HG03378 (cell line): Measurements from ENCODE around the gene TSHZ2.

ENCODE experiments used
- ATAC-seq: cut with Tn5 transposase; IDR thresholded peaks from one replicate; pipeline ENCODE4 v1.9.1; 2021; ENCODE audit warnings: mild to moderate bottlenecking, moderate library complexity; ENCODE audit not compliant: unreplicated experiment

Gene TSHZ2

DNA sequence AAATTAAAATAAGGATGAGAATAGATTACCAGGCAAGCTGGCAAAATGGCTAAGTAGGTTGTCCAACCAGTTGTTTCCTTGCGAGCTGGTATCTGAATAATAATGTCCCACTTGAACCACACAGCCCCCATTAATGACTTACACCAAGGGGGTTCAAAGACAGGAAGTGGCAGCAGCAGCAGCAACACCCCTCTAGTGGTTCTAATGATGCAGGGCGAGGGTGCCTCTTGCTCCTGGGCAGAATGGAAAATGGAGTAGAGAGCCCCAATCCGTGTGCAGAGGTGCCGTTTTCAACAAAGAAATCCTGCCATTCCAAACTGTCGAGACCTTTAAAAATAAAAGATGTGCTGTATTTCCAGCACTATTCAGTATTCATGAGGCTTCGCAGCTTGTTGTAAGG, 218.1 kb downstream of the TSHZ2 start:
- no peak for ATAC-seq

- no peak for ATAC-seq
These were observed 219.8 kb downstream of the TSHZ2 start for GRCh38 chr20:53191957-53192356.

GRCh38 chr20:53194306-53195290, 222.4 kb downstream of the TSHZ2 start:
- no peak for ATAC-seq

- no peak for ATAC-seq
These were observed 223.9 kb downstream of the TSHZ2 start for GRCh38 chr20:53195876-53196610.

- ATAC-seq = no peak
These were observed 229.4 kb downstream of the TSHZ2 start for GRCh38 chr20:53201588-53201987.

GRCh38 chr20:53202777-53203176, 230.6 kb downstream of the TSHZ2 start:
- no peak for ATAC-seq

DNA sequence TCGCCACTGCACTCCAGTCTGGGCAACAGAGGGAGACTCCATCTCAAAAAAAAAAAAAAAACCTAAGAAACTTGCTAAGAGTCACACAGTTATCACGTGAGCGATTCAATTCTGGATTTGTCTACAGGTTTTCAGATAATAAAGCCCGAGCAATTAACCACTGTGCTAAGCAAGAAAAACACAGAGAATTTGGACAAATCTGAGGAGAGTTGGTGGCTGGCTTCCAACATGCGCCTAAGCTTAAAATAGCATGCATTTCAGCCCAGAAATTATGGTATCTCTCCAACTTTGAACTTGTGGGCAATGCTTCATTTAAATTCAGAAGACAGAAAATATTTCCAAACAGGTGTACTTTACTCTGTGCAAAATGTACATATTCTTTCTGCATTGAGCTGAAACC, 232.9 kb downstream of the TSHZ2 start:
- ATAC-seq = no peak

GRCh38 chr20:53208110-53208832, 236.1 kb downstream of the TSHZ2 start:
- ATAC-seq = no peak

GRCh38 chr20:53210041-53210440, 237.9 kb downstream of the TSHZ2 start:
- ATAC-seq = no peak

DNA sequence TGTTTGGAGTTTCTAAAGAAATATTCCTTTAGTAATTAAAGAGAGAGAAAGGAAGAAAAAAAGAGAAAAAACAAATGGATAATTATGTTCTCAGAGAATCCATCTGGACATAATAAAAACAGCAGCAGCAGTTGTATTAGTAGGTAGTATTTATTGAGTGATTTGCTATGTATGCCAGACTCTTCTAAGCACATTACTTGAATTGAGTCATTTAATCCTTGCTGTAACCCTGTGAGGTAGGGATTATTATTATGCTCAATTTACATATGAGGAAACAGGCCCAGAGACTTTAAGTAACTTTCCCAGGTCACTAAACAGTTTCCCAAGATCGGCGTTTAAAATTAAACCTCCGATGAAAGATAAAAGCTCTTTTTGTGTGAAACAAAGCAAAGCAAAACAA, 238.8 kb downstream of the TSHZ2 start:
- ATAC-seq = no peak

GRCh38 chr20:53212018-53212417, 239.9 kb downstream of the TSHZ2 start:
- ATAC-seq = no peak

GRCh38 chr20:53214392-53214791, 242.2 kb downstream of the TSHZ2 start:
- ATAC-seq = no peak

GRCh38 chr20:53215166-53215565, 243.0 kb downstream of the TSHZ2 start:
- no peak for ATAC-seq

DNA sequence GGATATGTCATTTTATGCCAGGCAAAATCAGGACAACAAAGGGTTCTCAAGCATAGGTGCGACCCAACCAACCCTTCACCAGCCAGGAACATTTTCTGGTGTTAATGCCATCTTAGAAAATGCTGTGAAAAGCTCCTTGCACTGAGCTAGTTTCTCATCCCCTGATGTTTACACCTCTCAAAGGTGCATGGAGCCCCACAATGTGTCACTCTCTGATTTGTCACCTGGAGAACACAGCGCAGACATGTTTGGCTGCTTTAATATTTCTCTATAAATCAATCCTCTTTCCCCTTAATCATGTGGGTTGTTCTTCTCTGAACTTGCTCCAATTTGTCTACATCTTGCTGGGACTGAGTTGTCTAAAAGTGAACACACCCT, 244.3 kb downstream of the TSHZ2 start:
- no peak for ATAC-seq

DNA sequence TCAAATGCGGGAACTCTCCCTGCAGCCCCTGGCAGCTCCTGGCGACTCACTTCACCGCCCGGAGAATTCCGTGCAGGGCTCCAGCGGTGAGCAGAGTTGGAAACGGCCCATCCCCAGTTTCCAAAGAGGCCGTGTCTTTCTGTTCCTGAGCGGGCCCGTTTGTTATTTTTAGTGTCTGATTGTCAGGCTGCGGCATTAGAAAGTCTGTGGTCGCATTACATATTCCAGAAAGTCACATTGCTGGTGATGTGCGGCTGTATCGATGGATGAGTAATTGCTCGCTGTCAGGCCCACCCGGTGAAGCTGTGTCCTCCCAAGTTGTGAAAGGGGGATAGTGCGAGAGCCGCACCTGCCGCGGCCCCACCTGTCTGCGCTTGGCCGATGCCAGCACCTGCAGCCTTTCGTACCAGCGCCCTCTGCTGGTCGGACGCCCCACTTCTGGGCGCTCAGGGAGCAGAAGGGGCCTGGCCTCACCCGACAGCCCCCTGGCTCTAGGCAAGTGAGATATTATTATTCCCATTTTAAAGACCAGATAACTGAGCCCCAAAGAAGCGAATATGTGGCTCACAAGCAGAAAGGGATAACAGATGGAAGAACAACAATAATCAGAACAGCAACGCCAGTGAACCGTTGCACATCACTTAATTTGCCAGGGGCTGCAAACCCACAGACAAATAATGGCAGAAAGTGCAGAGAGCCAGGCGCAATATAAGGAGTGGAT, 244.9 kb downstream of the TSHZ2 start:
- ATAC-seq = no peak

GRCh38 chr20:53220482-53221307, 248.5 kb downstream of the TSHZ2 start:
- no peak for ATAC-seq

- no peak for ATAC-seq
These were observed 249.6 kb downstream of the TSHZ2 start for GRCh38 chr20:53221731-53222130.

GRCh38 chr20:53222416-53222815, 250.3 kb downstream of the TSHZ2 start:
- no peak for ATAC-seq

DNA sequence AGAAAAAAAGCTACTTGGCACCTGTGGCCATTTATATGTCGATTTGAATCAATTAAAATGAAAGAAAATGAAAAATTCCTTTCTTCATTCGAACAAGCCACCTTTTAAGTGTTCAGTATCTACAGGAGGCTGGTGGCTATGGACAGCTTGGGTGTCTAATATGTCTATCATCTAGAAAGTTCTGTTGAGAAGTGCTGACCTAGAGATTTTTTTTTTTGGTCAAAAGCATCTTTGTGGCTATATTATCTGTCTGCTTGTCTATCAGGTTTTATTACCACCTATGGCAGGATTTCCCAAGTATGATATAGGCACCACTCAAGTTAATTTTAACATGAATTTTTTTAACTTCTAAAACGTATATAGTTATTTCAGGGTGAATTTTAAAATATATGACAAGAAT, 250.8 kb downstream of the TSHZ2 start:
- ATAC-seq = no peak

DNA sequence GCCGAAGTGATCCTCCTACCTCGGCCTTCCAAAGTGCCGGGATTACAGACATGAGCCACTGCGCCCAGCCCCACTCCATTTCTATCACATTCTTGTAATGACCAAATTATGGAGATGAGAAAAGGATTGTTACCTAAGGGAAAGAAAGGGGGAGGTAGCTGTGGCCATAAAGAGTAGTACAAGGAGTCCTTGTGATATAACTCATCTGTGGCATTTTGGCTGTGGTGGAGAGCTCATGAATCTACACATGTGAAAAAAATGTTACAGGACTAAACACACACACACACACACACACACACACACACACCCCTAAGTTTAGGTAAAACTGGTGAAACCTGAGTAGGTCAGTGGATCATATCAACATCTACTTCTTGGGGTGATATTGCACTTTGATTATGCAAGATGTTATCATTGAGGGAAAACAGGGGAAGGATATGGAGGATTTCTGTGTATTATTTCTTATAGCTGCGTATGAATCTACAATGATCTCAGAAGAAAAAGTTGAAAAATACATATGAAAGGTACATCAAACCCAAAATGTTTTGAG, 251.5 kb downstream of the TSHZ2 start:
- no peak for ATAC-seq
